GM21360 (cell line): ENCODE data around the gene MEX3C.
A peak's percentile ranks its signal among the peaks of the same experiment; 100 is the strongest.

Experiments used
- ATAC-seq: cut with Tn5 transposase; IDR thresholded peaks from one replicate; pipeline ENCODE4 v1.9.1; 2021; ENCODE audit warnings: mild to moderate bottlenecking, moderate library complexity; ENCODE audit not compliant: unreplicated experiment

Gene MEX3C

DNA sequence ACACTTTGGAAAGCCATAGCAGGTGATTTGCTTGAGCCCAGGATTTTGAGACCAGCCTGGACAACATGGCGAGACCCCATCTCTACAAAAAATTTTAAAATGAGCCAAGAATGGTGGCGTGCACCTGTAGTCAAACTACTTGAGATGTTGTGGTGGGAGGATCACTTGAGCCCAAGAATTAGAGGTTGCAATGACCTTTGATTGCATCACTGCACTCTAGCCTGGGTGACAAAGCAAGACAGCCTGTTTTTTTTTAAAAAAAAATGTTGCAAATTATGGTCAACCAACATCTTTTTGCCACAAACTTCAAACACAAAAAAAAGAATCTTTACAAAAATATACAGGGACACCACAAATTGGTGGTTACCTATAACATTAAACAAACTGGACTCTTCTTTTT lies 40.3 kb downstream of the MEX3C start:
- no peak for ATAC-seq

DNA sequence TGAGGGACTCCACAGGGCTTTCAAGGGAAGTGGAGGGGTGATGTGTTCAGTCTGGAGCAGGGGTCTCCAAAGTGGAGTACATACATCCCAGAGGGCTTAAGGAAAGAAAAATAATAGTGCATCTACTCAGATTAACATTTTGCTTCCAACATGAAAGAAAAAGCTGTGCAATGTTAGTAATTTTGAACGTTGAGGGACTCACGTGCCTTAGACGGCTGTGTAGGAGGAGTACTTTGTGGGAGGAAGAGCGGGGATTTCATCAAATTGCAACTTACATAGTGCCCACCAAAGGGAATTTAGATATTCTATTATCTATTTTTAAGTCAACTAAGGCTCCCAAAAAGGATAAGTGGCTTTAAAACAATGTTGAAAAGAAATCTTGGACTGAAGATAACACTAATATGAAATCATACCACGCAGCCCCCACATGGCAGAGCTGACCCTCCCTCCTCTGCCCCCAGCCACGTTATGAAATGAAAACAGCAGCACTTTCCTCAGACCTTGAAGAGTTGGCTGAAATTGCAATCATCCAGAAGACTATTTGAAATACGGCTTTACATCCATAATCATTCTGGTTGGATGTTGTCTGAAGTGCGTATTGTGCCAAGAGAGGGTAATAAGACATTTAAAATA lies 42.9 kb downstream of the MEX3C start:
- no peak for ATAC-seq

DNA sequence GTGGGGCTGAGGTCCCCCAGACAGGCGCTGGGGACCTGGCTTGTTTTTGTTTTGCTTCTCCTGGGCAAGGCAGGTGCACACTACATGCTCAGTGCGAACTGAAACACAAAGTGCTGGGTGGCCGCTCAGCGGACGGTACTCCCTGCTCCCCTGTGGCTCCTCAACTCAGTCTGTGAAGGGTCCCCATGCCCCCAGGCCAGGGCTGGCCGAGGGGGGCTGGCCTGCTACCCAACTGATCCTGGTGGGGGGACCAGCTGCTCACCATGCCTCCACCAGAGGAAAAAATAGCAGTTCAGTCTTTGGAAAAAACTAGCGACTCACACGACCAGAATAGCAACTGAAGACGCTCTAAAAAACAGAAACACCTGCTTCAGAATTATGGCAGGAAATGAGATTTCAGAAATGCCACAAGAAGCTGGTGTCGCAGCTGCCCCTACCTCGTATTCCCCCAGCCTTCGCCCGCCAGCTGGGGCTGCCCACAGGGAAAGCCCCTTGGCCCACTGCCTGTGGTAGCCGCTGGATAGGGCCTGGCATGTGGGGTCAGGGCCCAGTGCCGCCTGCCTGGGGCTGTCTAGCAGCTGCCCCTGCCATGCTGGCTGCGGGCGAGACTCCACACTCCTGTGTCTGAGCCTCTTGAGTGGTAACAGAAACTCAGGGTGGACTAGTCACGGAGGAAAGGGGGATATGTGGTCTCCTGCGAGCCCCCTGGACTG lies 43.7 kb downstream of the MEX3C start:
- peak; percentile 72 for ATAC-seq

DNA sequence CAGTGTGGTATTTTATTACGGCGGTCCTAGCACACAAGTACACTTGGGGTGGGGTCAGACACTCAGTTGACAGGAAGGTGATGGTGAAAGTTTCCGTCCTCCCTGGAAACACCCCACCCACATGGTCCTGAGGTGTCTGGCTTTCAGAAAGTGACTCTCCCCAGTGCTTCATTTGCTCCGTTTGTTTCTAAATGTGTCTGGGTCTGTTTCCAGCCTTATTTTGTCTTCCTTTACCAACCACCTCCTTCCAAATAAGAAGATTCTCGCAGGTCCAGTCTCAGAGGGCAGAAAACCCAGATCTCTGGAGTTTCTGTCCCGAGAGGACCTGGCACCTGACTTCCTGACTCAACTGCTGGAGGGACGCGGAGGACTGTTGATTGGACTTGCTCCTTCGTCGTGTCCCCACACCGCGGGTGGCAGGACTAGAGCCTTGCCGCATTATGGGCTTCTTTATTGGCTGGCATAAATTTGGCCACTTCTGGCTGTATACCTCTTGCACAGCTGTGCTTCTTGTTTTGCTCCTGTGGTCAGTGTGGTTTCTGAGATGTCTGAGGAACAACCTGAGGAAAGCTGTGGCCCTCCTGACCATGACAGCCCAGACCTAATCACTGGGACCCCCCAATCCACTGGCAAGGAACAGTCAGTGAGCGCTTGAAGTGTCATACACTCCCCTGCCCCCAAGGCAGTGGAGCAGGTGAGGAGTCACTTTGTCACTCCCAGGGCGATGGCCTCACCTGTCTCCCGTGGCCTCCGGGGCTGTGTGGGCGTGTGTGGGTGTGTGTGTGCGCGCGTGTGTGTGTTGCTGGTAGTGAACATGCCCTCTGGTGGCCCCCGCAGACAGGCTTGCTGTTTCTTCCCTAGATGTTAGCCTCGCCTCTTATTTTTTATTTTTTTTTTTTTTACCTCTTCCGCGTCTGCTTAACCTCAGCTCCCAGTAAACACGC lies 45.6 kb downstream of the MEX3C start:
- no peak for ATAC-seq

DNA sequence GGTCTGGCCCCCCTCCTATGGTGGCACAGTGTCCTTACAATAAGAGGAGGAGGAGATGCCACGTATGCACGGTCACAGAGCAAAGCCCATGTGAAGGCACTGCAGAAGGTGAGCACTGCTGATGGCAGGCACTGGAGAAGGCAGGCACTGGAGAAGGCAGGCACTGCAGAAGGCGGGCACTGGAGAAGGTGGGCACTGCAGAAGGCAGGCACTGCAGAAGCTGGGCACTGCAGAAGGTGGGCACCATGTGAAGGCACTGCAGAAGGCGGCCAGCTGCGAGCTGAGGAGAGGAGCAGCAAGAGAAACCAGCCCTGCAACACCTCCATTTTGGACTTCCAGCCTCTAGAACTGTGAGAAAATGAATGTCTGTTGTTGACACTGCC lies 46.3 kb downstream of the MEX3C start:
- no peak for ATAC-seq

DNA sequence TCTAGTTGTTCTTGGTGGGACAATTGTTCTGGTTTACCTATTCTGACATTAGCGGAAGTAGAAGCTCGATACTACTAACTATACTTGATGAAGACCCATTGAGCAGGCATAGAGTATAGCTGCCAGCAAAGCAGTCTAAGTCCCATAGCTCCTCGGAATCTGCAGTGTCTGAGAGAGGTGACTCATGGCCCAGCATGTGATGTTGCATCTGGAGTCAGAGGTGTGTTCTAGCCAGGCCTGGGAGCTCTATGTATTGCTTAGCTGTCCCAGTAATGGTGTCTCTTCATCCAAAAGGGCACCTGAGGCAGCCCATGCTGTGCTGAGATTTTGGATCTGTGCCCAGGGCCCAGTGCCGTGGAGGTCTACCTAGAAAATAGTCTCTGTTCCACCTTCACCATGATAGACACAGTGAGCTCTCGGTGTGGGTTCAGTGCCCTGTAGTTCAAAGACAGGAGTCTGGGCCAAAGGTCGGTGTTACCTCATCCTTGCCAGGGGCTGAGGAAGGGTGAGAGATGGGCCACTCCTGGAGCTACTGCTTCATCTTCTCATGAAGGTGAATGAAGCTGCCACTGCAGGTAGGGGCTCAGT lies 47.3 kb downstream of the MEX3C start:
- ATAC-seq: no peak

DNA sequence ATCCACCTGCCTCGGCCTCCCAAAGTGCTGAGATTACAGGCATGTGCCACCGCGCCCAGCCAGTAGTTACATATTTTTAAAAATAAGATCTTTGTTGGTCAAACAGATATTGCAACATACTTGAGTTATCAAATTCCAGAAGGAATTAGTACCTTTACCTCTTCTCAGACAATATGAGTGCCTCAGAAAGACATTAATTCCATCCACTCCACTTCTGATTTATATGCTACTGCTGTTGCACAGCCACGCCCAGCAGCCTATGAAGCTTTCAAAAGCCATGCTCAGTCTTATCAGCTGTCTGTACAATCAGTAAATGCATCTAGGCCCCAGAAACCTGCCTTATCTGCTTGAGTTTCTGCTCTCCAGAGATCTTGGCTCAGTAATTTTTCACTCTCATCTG lies 47.8 kb downstream of the MEX3C start:
- ATAC-seq: no peak

DNA sequence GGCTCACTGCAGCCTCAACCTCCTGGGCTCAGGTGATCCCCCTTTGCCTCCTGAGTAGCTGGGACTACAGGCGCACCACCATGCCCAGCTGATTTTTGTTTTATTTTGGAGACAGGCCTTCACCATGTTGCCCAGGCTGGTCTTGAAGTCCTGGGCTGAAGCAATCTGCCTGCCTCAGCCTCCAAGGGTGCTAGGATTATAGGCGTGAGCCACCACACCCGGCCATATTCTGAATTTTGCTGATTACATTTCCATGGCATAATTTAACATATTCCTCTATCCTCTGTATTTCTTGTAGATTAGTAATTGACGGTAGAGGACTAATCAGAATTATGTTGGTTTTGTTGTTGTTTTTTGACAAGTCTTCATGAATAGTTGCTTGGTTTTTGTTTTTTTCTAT lies 50.6 kb downstream of the MEX3C start:
- ATAC-seq: no peak

DNA sequence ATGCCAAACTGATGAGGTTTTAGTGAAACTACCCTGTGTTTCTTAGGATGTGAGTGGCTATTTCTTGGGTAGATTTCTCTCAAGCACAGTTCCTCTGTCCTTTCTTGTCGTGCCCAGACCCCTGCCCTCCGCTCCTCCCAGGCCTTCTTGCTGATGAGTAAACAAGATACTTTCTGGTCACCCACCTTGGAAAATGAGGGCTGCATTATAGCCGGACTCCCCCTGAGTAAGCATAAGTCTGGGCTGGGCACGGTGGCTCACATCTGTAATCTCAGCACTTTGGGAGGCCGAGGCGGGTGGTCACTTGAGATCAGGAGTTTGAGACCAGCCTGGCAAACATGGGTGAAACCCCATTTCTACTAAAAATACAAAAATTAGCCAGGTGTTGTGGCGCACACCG lies 58.5 kb downstream of the MEX3C start:
- no peak for ATAC-seq

DNA sequence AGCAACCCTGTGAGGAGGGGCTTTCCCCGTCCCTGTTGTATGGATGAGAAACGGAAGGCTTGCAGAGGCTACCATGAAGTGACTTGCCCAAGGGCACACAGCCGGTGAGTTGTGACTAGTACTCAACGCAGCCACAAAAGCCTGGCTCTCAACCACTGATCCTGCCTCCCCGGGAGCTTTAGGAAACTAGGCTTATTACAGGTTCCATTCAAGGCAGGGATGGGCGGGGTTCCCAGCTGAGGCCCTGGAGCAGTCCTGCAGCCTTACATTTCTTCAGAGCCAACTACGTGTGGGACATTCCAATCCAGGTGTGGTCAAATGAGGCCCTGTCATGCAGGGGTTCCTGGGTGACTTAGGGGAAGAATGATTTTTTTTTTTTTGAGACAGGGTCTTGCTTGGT lies 59.6 kb downstream of the MEX3C start:
- no peak for ATAC-seq

DNA sequence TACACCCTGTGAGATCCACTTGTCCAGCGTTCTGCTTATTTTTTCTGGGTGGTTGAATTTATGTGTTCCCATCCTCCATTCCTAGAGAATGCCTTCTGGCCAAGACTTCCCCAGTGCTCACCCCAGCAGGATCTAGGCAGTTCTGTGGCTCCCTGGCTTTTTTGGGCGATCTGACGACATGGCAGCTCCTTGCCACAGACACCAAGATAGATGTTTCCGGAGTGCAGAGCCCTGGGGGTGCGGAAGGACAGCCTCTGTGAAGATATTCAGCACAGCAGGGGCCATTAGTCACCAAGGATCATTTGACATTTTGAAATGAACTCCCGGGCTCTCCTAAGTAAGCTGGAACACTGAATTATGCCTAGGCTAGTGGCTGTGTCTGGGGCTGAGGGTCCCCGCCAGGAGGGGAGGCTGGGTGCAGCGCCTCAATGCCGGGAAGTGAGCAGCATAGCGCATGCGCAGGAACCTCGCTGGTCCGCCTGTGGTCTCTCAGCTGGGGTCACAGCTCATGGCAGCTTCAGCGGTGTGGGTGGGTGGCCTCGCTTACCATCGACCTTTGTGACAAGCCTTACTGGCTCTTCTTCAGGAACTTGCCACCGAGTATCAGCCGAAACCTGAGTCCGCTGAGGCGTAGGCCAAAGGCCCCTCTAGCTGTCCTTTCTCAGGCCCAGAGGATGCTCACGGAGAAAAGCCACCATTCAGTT lies 60.3 kb downstream of the MEX3C start:
- ATAC-seq: no peak

DNA sequence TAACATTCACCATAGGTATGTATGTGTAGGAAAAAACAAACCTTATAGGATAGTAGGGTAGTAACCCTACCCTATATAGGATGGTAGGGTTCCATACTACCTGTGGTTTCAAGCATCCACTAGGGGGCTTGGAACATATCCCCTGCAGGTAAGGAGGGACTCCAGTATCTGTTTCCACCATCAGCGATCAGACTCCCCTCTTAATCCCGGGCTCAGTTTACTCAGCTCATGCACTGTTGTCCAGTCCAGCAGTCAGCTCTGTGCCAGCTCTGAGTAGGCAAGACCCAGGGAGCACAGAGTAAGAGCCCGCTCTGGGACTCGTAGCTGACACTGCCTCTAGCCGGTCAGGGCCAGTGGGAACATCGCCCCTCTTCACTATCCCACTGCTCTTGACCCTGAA lies 61.7 kb downstream of the MEX3C start:
- ATAC-seq: no peak

DNA sequence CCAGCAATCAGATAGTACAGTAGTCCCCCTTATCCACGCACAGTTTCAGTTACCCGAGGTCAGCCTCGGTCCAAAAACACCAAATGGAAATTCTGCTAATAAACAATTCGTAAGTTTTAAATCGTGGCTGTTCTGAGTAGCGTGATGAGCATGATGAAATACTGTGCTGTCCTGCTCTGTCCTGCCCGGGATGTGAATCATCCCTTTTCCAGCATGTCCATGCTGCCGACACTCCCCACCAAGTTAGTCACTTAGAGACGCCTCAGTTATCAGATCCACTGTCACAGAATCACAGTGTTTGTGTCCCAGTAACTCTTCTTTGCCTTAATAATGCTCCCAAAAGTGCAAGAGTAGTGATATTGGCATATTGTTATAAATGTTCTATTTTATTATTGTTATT lies 62.1 kb downstream of the MEX3C start:
- no peak for ATAC-seq

DNA sequence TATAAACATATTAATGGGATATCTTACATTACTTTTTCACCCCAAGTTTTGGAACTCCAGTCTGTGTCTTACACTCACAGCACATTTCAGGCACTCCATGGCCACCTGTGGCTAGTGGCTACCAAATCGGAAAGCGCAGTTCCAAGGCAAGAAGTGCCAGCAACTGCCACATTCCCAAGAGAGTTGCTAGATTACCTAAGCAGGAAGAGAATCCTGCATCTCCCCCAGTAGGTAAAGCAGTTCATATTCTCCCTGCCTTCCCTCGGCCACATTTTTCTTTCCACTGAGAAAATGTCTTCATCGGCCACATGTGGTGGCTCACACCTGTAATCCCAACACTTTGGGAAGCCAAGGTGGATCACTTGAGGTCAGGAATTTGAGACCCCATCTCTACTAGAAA lies 62.8 kb downstream of the MEX3C start:
- no peak for ATAC-seq

DNA sequence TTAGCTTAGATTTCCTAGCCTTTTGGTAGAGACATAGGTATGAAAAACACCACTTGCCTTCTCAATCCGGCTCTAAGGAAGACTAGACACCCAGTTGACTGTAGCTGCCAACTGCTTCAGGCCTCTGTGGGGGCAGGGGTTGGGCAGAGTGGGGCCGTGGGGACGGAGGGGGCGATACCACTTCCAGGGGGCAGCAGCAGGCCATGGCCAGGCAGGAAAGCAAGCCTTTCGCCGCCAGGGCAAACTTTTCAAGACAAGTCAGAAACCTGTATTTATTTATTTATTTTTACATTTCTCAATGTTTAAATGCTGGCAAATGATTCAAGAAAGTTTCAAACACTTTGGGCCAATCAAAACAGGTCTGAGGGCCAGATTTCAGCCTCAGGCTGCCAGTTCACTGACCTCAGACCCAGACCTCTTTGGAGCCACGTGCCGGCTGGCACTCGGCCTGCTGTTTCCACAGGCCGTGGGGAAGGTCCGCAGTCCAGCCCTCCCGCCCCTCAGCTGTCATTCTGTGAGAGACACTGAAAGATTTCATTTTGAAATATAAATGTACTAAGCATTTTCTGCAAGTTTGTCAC lies 63.8 kb downstream of the MEX3C start:
- ATAC-seq: no peak

DNA sequence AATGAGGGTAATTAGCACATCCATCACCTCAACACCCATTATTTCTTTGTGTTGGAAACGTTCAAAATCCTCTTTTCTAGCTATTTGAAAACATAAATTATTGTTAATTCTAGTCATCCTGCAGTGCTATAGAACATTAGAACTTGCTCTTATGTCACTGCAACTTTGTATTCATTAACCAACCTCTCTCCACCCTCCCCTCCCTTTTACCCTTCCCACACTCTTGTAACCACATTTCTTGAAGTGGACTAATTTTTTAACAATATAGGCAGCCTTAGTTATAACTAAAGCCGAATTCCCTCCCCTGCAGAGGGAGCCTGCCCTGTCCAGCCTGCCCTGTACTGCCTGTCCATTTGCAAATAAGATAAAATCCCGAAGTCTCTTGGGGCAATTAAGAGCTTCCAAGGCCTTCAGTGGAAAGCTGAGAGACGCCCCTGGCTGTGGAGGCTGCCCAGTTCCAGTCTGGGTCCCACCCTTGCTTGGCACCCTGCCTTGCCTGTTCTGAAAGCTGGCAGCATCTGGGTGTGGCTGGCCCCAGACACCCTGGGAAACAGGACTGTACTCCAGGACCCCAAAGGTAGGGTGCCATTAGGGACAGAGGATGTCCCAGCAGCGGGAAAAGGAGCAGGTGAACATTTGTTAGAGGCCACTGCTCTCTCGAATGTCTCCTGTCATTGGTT lies 65.1 kb downstream of the MEX3C start:
- no peak for ATAC-seq

DNA sequence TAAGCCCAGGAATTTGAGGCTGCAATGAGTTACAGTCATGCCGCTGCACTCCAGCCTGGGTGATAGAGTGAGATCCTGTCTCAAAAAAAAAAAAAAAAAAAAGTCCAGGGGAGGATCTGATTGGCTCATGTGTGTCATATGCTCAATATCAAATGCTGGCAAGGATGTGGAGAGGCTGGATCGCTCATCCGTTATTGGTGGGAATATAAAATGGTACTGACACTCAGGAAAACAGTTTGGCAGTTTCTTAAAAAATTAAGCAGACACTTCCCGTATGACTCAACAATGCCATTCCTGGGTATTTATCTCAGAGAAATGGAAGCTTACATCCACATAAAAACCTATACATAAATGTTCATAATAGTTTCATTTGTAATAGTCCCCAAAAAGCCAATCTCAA lies 68.9 kb downstream of the MEX3C start:
- ATAC-seq: no peak

DNA sequence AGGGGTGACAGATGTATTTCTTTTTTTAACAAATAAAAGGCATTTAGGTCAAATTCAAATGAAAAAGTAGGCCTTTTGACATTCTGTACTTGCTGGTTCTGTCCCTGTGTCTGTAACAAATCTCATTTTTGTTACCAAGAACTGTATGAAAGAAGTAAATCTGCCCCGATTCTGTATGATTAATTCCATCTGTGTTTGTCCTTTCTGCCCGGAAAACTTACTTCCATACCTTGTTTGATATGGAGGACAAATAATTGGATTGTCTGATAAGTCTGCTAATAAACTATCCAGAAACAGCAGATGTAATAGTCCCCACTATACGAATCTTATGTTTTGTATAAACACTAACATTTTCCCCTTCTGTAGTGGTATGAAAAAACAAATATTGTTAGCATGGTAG lies 69.8 kb downstream of the MEX3C start:
- no peak for ATAC-seq

DNA sequence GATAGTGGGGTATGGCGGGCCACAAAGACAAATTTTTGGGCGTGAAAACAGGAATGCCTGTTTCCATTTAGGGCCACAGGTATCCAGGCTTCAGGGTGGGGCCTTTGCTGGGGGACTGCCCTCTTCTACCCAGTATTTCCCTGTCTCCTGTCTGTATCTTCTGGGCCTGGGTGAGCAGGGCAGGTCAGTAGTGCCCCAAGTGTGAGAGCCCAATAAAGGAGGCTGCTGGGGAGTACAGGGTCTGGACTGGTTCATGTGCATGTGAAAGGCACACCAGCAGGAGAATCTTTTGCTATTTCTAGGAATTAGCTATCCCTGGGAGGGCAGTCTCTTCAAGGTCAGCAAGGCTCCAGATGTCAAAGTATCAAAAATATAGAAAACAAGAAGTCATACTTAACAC lies 71.5 kb downstream of the MEX3C start:
- no peak for ATAC-seq
